WTC11 (cell line): ENCODE data around the gene ATP13A2.

Experiments
- AFF4 ChIP-seq: sonication (generic); formaldehyde crosslinking; IDR thresholded peaks from 2 replicates; pipeline ENCODE4 v1.8.1; 2023; ENCODE audit warnings: mild to moderate bottlenecking, missing genetic modification reagents, borderline replicate concordance
- ETV6 ChIP-seq: sonication (generic); formaldehyde crosslinking; IDR thresholded peaks from 2 replicates; pipeline ENCODE4 v1.8.1; 2022; ENCODE audit warnings: mild to moderate bottlenecking, missing genetic modification reagents
- SP1 ChIP-seq: sonication (generic); formaldehyde crosslinking; conservative IDR thresholded peaks from 2 replicates; pipeline ENCODE4 v1.8.1; 2022; ENCODE audit warnings: missing genetic modification reagents
- USF2 ChIP-seq: sonication (generic); formaldehyde crosslinking; IDR thresholded peaks from 2 replicates; pipeline ENCODE4 v1.8.1; 2023; ENCODE audit warnings: mild to moderate bottlenecking, missing genetic modification reagents, moderate library complexity
- ZBTB43 ChIP-seq: sonication (generic); formaldehyde crosslinking; IDR thresholded peaks from 2 replicates; pipeline ENCODE4 v1.8.1; 2023; ENCODE audit warnings: mild to moderate bottlenecking, missing genetic modification reagents
- TF ChIP-seq, protein P1 (sequence below): fragments of 200-600 bp; IDR thresholded peaks from 2 replicates; pipeline ENCODE4 v1.8.0; 2022; ENCODE audit warnings: antibody characterized with exemption
- TF ChIP-seq, protein P2 (sequence below): sonication (generic); formaldehyde crosslinking; IDR thresholded peaks from 2 replicates; pipeline ENCODE4 v1.8.0; 2022; ENCODE audit warnings: mild to moderate bottlenecking, missing genetic modification reagents
- TF ChIP-seq, protein P3 (sequence below): fragments of 250-450 bp; sonication (Bioruptor Pico); IDR thresholded peaks from 2 replicates; pipeline ENCODE4 v1.9.0; 2021; ENCODE audit warnings: moderate library complexity, mild to moderate bottlenecking, inconsistent platforms, borderline replicate concordance

DNA sequence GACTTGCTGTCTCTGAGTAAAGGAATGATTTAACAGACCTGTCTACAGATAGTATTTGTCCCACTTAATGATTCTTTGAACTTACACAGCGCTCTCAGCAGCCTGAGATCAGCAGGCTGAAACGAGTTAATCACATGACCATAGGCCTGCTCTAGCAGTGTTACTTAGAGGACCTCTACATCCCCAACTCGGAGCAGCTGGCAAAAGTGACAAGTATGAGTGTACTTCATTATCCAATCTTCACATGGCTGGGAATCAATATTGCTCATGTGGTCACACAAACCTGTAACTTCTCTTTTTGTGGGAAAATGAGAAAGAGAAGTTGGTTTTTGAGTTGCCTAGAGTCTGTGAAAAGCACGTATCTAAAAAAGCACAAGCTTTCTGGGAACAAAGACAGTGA lies 11.4 kb upstream of the ATP13A2 start:
- TF ChIP-seq, protein P1, sequence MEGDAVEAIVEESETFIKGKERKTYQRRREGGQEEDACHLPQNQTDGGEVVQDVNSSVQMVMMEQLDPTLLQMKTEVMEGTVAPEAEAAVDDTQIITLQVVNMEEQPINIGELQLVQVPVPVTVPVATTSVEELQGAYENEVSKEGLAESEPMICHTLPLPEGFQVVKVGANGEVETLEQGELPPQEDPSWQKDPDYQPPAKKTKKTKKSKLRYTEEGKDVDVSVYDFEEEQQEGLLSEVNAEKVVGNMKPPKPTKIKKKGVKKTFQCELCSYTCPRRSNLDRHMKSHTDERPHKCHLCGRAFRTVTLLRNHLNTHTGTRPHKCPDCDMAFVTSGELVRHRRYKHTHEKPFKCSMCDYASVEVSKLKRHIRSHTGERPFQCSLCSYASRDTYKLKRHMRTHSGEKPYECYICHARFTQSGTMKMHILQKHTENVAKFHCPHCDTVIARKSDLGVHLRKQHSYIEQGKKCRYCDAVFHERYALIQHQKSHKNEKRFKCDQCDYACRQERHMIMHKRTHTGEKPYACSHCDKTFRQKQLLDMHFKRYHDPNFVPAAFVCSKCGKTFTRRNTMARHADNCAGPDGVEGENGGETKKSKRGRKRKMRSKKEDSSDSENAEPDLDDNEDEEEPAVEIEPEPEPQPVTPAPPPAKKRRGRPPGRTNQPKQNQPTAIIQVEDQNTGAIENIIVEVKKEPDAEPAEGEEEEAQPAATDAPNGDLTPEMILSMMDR = no peak
- TF ChIP-seq AFF4 (CRISPR knock-in tag) (no peak), USF2 (CRISPR knock-in tag) (no peak), SP1 (CRISPR knock-in tag) (no peak), ETV6 (CRISPR knock-in tag) (no peak), ZBTB43 (CRISPR knock-in tag) (no peak)
- TF ChIP-seq, protein P2, sequence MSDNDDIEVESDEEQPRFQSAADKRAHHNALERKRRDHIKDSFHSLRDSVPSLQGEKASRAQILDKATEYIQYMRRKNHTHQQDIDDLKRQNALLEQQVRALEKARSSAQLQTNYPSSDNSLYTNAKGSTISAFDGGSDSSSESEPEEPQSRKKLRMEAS (CRISPR knock-in tag) = no peak
- TF ChIP-seq, protein P3, sequence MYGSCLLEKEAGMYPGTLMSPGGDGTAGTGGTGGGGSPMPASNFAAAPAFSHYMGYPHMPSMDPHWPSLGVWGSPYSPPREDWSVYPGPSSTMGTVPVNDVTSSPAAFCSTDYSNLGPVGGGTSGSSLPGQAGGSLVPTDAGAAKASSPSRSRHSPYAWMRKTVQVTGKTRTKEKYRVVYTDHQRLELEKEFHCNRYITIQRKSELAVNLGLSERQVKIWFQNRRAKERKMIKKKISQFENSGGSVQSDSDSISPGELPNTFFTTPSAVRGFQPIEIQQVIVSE = no peak
